ENCODE data around the gene EHBP1.

EHBP1 gene

DNA sequence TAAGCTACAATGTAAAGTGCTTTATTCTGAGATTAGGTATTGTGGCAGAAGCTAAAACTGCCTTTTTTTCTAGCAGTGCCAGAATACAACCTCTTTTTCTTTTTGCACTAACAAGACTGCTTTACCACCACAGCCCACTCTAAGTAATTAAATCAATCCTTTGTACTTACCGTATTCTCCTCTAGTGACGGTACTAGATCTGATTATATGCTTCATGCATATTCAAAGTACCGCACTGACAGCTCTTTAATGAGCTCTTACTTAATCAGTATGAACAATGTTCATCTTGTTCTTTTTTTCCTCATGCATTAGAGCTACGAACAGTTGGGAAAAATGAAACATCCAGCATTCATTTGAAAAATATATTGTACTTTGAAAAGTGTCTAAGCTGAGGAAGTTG is 329.0 kb downstream of the EHBP1 start:
- no peak for DNase-seq

GRCh38 chr2:63035169-63035568 is 329.7 kb downstream of the EHBP1 start:
- DNase-seq: no peak

DNA sequence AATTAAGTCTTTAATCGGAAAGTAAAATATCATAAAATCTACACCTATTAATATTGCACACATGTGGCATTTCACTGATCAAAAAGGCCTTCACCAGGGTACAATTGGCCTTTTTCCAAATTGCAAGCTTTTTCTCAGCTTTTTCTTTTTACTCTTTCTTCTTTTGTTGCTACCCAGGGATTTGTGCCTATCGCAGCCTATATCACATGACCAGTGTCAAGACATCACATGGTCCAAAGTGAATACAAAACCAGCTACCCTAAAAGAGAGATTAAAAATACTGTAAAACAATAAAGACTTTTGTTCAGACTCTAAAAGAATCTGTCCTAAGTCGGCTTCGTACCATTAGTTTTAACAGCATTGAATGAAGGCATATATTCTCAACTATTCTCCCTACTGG is 330.1 kb downstream of the EHBP1 start:
- no peak for DNase-seq

GRCh38 chr2:63038034-63038433 is 332.5 kb downstream of the EHBP1 start:
- DNase-seq: no peak

- no peak for DNase-seq
These were observed 335.1 kb downstream of the EHBP1 start for GRCh38 chr2:63040586-63040985.

GRCh38 chr2:63041592-63041991 is 336.1 kb downstream of the EHBP1 start:
- no peak for DNase-seq

DNA sequence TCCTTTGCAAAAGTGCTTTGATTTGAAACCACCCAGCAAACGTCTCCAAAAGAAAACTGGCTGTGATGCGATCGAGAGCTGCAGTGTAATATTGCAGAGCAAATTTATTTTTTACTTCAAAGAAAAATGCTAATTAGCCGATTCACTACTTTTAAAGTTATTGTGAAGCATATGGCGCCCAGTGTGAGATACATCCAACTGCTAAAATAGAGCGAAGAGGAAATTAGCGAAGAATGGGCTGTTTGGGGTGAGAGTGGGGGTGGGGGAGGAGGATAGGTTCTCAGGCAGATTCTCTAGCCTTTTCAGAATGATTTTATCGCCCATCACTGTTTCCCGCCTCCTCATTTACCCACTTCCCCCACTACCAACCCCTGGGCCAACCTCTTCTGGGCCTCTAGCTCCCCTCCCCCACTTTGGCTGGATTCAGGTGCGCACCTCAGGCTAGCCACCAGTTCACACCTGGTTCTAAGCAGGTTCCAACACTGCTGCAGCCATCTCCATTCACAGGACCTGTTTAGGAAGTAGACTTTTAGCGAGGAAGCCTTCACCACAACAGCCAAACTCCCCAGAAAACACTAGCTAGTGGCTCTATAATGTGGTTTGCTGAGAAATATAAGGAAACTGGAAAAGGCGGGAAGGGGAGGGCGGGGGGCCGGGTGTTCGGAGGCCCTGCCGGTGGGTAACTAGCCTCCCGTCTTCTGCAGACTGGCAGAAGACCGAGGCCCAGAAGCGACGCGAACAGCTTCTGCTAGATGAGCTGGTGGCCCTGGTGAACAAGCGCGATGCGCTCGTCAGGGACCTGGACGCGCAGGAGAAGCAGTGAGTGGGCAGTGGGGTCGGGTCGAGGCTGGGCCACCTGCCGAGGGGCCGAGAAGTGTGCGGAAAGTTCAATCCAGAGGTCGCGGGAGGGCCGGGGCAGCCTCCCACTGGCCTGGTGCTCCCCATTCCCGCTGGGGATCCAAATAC is 339.1 kb downstream of the EHBP1 start:
- DNase-seq: no peak

- DNase-seq: no peak
These were observed 341.0 kb downstream of the EHBP1 start for GRCh38 chr2:63046552-63046951.

GRCh38 chr2:63046961-63047320 is 341.4 kb downstream of the EHBP1 start:
- DNase-seq: no peak

DNA sequence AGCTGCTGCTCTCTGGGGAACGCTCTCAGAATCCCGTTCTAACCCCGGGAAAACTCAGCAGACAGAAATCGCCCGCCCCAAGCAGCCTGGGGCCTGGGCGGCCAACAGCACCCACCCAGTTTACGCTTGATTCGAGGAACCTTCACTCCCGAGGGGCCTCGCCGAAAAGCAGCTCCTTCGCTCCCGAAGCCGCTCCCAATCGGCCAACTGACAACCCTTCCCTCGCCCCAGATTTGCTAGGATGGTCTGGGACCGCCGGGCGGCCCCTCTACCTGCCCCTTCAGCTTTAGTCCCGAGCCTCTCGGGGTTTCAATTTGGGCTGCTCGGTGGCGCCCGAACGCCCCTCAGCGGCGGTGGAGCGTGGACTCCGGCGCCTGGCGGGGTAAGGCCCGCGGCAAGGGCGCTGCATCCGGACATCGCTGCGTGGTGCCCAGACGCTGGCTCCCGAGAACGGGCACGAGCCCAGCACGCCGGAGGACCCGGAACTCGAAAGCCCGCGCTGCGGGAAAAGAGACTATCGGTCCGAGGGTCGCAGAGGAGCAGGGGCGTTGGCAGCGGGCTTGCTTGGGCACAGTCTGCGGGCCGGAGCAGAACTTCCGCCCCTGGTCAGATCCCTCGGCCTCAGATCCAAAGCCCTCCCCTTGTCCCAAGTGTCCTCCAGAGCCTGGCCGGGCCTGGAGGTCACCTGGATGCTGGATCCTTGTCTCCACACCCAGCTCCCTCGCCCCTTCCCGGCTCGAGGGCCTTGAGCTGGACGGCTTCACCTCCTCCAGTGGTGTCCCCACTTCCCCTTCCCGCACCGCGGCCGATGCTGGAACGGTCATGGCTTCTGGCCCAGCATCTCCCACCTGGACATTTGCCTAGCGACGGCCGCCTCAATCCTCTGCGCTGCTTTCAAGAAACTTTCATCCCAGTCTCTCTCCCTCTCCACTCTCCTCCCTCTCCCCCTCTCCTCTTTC is 342.1 kb downstream of the EHBP1 start:
- peak in 1 of 3 donors; percentile 54 for DNase-seq

DNA sequence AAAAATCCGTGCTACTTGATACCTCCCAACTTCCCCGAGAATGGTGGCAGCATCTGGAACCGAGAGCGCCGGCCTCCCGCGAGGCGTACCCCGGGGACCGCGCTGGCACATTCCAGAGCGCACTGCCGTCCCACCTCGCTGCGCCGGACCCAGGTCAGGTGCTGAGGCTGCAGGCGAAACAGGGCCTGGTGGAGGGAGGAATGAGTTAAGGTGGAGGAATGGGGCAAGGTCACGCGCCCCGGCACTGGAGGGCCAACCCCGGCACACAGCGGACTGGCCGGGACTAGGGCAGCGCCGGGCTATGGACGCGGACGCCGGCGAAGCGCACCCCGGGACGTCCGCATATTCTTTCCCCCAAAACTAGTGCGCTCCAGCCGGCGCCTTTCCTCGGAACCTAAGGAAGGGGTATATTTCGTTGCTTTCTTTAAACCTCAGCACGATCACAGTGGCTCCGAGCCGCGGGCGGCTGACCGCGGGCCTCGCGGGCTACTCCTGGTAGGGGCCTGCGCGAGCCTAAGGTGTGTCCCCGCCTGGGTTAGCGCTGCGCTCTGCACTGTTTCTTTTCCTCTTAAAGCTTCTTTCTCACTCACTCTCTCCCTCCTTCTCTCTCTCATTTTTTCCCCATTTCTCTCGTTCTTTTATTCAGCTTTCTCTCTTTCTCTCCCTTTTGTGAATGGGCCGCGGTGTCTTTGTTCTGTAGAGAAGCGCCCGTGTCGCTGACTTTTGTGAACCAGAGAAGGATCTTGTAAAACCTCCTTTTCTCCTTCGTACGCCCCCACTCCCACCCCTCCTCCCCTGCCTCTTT is 343.1 kb downstream of the EHBP1 start:
- peak in 1 of 3 donors; percentile 27 for DNase-seq

DNA sequence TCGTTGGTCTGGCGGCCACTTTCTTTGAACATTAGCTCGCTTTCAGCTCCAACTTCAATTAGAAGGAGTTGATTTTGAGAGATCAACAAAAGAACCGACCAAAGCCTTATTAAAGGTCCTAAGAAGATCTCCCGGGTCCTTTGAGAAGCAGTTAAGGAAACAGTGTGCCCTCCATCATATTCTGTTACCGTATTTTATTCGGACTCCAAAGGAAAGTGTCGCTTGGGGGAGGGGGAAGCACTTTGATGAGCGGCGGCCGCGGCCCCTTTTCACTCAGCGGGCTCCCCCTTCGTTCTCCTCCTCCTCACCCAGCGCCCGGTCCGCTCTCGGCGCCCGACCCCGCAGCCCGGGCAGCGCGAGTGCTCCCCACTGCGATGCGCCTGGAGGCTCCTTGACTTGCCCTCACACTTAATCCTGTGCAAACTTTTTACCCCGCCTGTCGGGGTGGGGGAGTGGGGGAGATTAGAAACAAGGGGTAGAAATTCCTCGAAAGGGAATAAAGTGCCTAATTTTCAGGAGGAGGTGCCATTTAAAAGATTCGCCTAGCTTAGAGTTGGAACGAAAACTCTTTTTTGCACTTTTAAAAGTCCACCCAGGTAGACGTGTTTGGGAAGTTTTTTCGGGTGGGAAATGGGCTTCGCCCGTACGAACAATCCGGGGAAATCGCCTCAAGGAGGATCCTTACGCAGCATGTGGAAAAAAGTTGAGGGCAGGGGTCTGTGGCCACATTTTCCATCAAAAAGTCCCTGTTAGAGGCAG is 343.9 kb downstream of the EHBP1 start:
- peak in 1 of 3 donors; percentile 14 for DNase-seq

GRCh38 chr2:63049970-63050333 is 344.4 kb downstream of the EHBP1 start:
- DNase-seq: peak in 1 of 3 donors; percentile 38

- DNase-seq: peak in 1 of 3 donors; percentile 52
These were observed 345.0 kb downstream of the EHBP1 start, which contains the start of gene OTX1 for GRCh38 chr2:63050334-63051041. Gene OTX1, plus strand, starts transcription at chr2:63050830. Its CDS starts 2,161 bp downstream, at chr2:63052991.

DNA sequence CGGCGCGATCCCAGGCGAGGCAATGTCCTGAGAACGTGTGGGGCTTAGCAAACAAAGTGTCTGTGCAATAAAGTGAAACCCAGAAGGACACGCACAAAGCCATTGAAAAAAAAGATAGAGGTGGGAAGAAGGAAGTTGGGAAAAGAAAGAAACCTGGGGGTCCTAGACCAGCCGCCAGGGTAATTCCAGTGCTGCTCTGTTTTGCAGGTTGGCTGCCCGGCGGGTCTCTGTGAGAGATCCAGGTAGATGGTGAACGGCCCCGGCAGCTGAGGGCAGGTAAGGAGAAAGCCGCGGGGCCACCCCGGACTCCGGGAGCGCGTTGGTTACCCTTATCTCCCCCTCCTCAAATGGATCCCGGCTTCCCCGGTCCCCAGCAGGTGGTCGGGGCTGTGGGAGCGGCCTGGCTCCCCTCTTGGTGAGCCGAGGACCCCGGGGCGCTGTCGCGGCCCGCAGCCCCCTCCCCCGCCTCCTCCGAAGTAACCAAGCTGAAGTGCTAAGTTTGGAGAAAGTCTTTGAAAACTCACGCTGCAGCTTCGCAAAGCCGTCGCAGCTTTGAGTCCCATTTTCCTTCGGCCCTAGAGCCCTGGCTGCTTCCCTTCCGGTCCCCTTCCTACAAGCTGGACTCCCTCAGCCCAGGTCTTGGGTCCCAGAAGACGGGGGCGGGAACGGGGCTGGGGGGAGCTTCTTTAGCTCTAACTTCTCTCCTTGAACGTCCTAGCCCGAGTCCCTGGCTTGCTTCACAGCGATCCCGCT is 345.7 kb downstream of the EHBP1 start:
- DNase-seq: peak in 1 of 3 donors; percentile 12

GRCh38 chr2:63051795-63052333 is 346.4 kb downstream of the EHBP1 start:
- DNase-seq: peak in 1 of 3 donors; percentile 17

DNA sequence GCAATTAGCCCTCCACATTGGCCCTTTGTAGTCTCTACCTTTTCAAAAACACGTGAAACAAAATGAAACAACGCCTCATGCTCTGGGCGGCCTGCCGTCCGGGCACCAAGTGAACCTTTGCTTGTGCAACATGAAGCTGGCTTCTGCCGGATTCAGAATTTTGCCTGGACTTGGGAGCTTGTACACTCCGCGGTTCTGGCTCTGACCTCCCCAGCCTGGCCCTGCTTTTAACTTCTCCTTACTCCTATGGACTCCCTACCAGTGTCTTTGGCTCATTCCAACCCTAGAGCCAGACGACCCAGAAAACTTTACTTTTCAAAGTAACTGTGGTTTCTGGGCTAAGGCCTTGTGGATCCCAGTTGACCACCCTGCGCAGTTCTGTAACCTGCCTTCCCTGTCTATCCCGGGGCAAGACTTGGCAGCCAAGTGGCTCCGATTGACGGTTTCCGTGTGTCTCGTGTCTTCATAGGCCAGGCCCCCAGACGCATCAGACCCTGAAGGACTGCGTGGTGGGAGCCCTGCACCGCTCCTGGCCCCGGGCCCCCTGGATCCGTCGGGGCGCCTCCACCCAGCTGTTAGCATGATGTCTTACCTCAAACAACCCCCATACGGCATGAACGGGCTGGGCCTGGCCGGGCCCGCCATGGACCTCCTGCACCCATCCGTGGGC is 347.0 kb downstream of the EHBP1 start:
- peak in 1 of 3 donors; percentile 14 for DNase-seq

DNA sequence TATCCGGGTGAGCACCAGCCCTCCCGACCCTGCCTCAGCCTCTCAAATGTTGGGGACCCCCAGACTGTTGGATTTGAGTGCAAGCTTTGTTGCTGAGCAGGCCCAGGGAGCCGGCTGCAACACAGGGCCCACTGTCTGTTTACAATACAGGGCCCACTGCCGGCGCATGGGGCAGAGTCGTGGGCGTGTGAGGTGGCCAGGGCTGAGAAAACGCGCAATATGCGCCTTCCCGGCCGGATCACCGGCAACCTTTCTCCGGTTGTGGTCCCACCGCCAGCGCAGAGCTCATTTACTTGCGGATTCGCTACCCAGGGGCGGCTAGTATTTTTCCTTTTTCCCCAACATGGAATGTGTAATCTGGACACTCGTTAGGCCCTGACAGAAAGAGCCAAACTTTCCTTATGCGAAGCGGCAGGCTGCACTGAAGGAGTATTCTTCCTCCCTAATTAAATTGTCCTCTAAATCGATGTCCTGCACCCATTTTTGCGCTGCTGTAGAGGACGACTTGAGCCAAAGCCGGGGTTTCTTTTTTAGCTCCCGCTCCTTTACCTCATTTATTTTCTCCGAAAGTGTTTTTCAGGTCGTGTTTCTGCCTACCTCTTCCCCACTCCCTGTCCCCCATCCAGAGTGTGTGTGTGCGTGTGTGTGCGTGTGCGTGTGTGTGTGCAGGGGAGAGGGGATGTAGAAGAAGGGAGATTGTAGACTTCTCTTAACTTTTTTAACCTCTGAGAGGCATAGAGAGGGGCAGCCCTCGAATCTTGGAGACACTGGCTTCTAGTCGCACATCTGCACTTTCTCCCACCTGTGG is 347.8 kb downstream of the EHBP1 start:
- DNase-seq: peak in 1 of 3 donors; percentile 17
